ENCODE results near the gene PLEKHG2. TPM values are rescaled to one million over a fixed set of nuclear protein-coding genes. Genes with fewer than 3 reads are reported as not detected.

PLEKHG2 gene
- total and polyA plus RNA-seq, 9 of the 15 experiments (the other 6 are each of a cell fraction or from before 2014, with no cell fraction given): 0.98 to 45.7 (median 9.8) TPM

- Histone ChIP-seq H3K9me3 (replicated peaks; ENCODE audit: control insufficient read depth, insufficient read depth, low read depth, low read length) (no peaks in the 10 kb centered on the region), H3K4me1 (replicated peaks in 1 of 2; ENCODE audit: control insufficient read depth in 2 of 2, insufficient read depth in 2 of 2, low read length in 2 of 2) (peaks cover 31 to 70% of the 10 kb centered on the region in 2 experiments), H3K79me2 (ENCODE audit: control insufficient read depth, insufficient read depth, low read length) (peaks cover 44% of the 10 kb centered on the region), H3K36me3 (ENCODE audit: control insufficient read depth, insufficient read depth, low read length) (peaks cover 20% of the 10 kb centered on the region; the same call in 2 of the 3 replicates), H3K4me2 (ENCODE audit: insufficient read depth, low read length) (peak overlapping the region; percentile 77), H3K4me3 (peak overlapping the region; percentile 71), H3K27ac (ENCODE audit: extremely low read depth, low read depth, low read length) (peak overlapping the region; percentile 84), H2AFZ (ENCODE audit: low read depth, low read length) (peak overlapping the region; percentile 78), H3K9ac (ENCODE audit: insufficient read depth in 1 of 2, low read depth in 2 of 2, low read length in 2 of 2) (peak overlapping the region; percentile 86 to 97), H3K9me1 (ENCODE audit: control insufficient read depth, insufficient read depth, low read length) (no peaks in the 10 kb centered on the region), H3K27me3 (ENCODE audit: control insufficient read depth in 2 of 2, insufficient read depth in 2 of 2, low read length in 2 of 2) (no peaks in the 10 kb centered on the region), H4K20me1 (replicated peaks; ENCODE audit: control insufficient read depth, insufficient read depth, low read length) (peaks cover under 1% of the 10 kb centered on the region; the same call in 1 of the 2 replicates)
- in situ Hi-C loops (cut with MboI): no loop called here
- intact Hi-C loops (cut with micrococcal nuclease): loop anchor here (5.0 kb wide), 2 partner anchors 186 to 291 kb away; no protein-coding TSS in a partner anchor
- CTCF ChIA-PET (ENCODE audit: low intra/inter-chr PET ratio): interaction anchor here (0.6 to 3.7 kb wide), 4 partner anchors 15 to 303 kb away, joined by 3 to 74 read pairs (median 4); no protein-coding TSS in a partner anchor
- TF ChIP-seq ZNF764 (CRISPR knock-in tag; IDR thresholded peaks at IDR 0.05; ENCODE audit: low read depth) (no peak), FOS (IDR thresholded peaks at IDR 0.05; ENCODE audit: extremely low read depth, insufficient read length) (no peak), CC2D1A (IDR thresholded peaks at IDR 0.05) (no peak), ZNF217 (CRISPR knock-in tag; IDR thresholded peaks at IDR 0.05) (no peak), HLTF (IDR thresholded peaks at IDR 0.05) (no peak), CCNT2 (IDR thresholded peaks at IDR 0.05; ENCODE audit: borderline replicate concordance, extremely low read depth, insufficient read length, low read depth, low read length) (peak; percentile 13), KDM5B (IDR thresholded peaks at IDR 0.05; ENCODE audit: insufficient replicate concordance, low read depth, low read length) (no peak), NRF1 (conservative IDR thresholded peaks at IDR 0.05 in 1 of 2, IDR thresholded peaks at IDR 0.05 in 1 of 2) (no peak), KDM2B (CRISPR knock-in tag; IDR thresholded peaks at IDR 0.05) (no peak), GABPB1 (CRISPR knock-in tag; IDR thresholded peaks at IDR 0.05) (0 out of 2 replicates have a peak, but pooled peaks have one; percentile 38), ZBTB7A (IDR thresholded peaks at IDR 0.05; ENCODE audit: borderline replicate concordance, control insufficient read depth, low read depth, low read length) (peak; percentile 81), POLR2G (IDR thresholded peaks at IDR 0.05; ENCODE audit: low read depth, low read length) (peak; percentile 15), EGR1 (conservative IDR thresholded peaks at IDR 0.05) (peak; percentile 73), HDGF (IDR thresholded peaks at IDR 0.05) (no peak), NCOA2 (IDR thresholded peaks at IDR 0.05; ENCODE audit: partially characterized antibody in 2 of 2) (no peak), KDM1A (IDR thresholded peaks at IDR 0.05) (no peak), ZFX (CRISPR knock-in tag; IDR thresholded peaks at IDR 0.05) (0 out of 2 replicates have a peak, but pooled peaks have one; percentile 6), PHB2 (IDR thresholded peaks at IDR 0.05; ENCODE audit: low read depth) (no peak)
- TF ChIP-seq, protein P1, sequence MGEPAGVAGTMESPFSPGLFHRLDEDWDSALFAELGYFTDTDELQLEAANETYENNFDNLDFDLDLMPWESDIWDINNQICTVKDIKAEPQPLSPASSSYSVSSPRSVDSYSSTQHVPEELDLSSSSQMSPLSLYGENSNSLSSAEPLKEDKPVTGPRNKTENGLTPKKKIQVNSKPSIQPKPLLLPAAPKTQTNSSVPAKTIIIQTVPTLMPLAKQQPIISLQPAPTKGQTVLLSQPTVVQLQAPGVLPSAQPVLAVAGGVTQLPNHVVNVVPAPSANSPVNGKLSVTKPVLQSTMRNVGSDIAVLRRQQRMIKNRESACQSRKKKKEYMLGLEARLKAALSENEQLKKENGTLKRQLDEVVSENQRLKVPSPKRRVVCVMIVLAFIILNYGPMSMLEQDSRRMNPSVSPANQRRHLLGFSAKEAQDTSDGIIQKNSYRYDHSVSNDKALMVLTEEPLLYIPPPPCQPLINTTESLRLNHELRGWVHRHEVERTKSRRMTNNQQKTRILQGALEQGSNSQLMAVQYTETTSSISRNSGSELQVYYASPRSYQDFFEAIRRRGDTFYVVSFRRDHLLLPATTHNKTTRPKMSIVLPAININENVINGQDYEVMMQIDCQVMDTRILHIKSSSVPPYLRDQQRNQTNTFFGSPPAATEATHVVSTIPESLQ (CRISPR knock-in tag; IDR thresholded peaks at IDR 0.05): no peak
- TF ChIP-seq, protein P2, sequence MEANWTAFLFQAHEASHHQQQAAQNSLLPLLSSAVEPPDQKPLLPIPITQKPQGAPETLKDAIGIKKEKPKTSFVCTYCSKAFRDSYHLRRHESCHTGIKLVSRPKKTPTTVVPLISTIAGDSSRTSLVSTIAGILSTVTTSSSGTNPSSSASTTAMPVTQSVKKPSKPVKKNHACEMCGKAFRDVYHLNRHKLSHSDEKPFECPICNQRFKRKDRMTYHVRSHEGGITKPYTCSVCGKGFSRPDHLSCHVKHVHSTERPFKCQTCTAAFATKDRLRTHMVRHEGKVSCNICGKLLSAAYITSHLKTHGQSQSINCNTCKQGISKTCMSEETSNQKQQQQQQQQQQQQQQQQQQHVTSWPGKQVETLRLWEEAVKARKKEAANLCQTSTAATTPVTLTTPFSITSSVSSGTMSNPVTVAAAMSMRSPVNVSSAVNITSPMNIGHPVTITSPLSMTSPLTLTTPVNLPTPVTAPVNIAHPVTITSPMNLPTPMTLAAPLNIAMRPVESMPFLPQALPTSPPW (CRISPR knock-in tag; IDR thresholded peaks at IDR 0.05): peak; percentile 47
- no peak for ATAC-seq
- DNase-seq (ENCODE audit: extremely low read depth in 1 of 4, low spot score in 3 of 4): peak; percentile 39 to 70 (median 58)
- FAIRE-seq: no peak
- WGBS (ENCODE audit: insufficient coverage, low coverage, missing lambda C conversion rate): 12% methylated on average over 20 of the region's 54 CpGs
- POLR2A ChIA-PET: interaction anchor here (1.1 to 1.7 kb wide), 5 partner anchors 10 to 71 kb away, joined by 3 to 15 read pairs (median 5); partner anchors contain the start of genes RPS16 and SAMD4B
- BruUV-seq (replicated peaks): no TSS peak
Measured at GRCh38 chr19:39413272-39413910, 922 bp downstream of the PLEKHG2 start.
